Body of pancreas (tissue), 4 donors: ENCODE data around the gene FIGN.

ENCODE experiments used
- CTCF ChIP-seq, 7 experiments: fragments of 450-650 bp in 4 of 7; fragments of 200-600 bp in 3 of 7; sonication (generic) in 3 of 7; IDR thresholded peaks; one replicate each; pipeline ENCODE4 v1.5.1; 2016 to 2019; ENCODE audit warnings: antibody characterized with exemption in 7 of 7
- POLR2A ChIP-seq, 3 donors: fragments of 450-650 bp; IDR thresholded peaks; one replicate each; pipeline ENCODE4 v1.6.1; 2016; ENCODE audit warnings: antibody characterized with exemption in 3 of 3, mild to moderate bottlenecking in 2 of 3

- TF ChIP-seq CTCF (IDR thresholded peaks at IDR 0.05) (no peak), POLR2A (IDR thresholded peaks at IDR 0.05) (no peak)
Observed at GRCh38 chr2:163565192-163565591, 170.6 kb downstream of the FIGN start.
